Measurements from ENCODE around the gene SHLD1.

The SHLD1 gene

DNA sequence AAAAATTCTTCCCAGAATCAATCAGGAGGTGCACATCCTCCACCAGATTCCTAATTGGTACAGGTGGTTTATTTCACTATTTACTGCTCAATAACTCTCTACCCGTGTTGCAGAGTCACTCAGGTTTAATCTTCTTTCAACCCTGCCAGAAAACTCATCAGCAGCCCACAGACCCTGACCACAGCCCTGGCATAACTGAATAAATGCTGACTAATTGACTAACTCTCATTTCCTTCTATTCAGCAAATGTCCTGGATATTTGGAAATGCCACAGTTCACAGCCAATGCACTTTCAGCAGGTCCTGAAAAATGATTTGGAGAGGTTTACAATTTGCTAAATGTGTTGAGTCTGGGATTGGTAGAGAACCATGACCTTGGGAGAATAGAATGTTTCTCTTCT lies 137.8 kb downstream of the SHLD1 start:
- no peak for DNase-seq (ENCODE audit: low read depth in 2 of 3, low spot score in 2 of 3)

DNA sequence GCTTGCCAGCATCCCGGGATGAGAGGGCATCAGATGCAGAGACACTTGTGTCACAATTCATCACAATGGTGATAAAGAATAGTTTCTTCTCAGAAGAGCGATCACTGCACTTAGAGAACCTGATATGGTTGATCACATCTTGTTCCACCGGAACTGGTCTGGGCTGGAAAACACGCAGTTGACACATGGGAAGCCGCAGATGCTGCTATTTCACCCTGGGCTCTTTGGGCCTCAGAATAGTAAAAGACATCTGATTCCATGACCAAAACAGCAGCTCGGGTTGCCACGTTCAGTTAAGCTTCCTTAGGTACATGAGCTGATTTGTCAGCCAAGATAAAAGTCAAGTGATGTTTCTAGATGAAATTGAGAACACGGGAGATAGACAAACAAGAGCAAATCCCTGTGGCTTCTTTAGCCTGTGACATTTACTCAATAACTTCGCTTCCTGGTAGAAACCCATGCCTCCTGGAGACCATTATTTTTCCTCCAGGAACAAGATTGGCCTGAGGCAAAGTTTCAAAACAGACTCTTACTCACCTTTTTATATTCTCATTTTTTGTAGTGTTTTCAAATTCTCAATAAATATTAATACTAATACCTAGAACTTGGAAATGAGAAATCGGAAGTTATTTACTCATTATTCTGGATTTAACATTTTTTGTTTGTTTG lies 140.7 kb downstream of the SHLD1 start:
- no peak for DNase-seq (ENCODE audit: low read depth in 2 of 3, low spot score in 2 of 3)

DNA sequence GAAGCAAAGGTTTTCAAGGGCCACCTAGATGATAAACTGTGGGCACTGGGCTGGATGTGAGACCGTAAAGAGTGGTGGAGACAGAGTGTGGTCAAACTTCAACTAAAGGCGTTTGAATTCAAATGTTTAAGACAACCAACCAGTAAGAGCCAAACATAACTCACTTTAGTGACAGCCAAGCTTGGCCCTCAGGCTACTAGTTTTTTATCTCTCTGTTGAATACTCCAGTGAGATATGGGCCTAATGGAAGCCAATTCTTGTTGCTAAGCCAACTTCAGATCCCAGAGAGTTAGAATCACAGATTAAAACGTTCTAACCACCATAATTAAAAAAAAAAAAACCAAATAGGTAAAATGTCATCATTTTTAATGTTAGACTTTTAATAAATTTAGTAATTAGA lies 142.9 kb downstream of the SHLD1 start:
- no peak for DNase-seq (ENCODE audit: low read depth in 2 of 3, low spot score in 2 of 3)

DNA sequence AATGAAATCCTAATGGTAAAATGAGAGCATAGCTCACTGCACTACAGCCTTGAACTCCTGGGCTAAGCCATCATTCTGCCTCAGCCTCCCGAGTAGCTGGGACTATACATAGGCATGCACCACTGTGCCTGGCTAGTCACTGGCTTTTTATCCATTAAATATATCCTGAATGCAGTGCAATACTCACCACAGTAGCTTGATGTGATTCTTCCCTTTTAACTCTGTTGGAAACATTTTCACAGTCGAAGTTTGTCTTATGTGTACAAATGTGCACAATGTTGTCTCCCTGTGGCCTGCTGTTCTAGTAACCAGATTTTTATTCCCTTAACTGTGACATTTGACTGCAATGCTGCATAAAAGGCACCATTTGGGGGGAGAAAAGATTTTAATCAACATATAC lies 143.4 kb downstream of the SHLD1 start:
- no peak for DNase-seq (ENCODE audit: low read depth in 2 of 3, low spot score in 2 of 3)

DNA sequence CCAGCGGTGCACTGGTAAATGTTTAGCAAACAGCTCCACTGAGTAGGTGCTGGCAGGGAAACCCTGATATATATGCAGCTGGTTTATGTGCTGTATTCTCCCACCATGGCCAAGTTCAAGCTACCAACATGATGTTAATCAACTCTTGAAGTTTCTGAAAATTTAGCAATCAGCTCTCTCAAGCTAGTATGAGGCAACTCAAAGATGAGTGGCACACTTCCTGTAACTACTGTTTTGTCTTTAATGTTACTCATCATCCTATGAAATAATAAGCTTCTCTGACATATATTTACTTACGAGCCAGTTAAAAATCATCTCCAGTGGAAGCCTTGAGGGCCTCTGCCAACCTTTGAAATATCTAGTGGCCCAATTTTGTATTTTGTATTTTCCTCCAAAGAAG lies 145.4 kb downstream of the SHLD1 start:
- no peak for DNase-seq (ENCODE audit: low read depth in 2 of 3, low spot score in 2 of 3)

DNA sequence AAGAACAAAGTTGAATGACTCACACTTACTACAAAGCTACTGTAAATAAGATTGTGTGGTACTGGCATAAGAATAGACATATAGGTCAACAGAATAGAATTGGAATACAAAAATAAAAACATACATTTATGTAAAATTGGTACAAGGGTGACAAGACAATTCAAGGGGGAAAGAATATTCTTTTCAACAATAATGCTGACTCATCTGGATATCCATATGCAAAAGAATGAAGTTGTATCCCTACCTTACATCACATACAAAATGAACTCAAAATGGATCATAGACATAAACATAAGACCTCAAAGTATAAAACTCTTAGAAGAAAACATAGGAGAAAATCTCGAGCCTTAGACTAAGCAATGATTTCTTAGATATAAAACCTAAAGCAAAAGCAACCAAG lies 149.2 kb downstream of the SHLD1 start:
- no peak for DNase-seq (ENCODE audit: low read depth in 2 of 3, low spot score in 2 of 3)

DNA sequence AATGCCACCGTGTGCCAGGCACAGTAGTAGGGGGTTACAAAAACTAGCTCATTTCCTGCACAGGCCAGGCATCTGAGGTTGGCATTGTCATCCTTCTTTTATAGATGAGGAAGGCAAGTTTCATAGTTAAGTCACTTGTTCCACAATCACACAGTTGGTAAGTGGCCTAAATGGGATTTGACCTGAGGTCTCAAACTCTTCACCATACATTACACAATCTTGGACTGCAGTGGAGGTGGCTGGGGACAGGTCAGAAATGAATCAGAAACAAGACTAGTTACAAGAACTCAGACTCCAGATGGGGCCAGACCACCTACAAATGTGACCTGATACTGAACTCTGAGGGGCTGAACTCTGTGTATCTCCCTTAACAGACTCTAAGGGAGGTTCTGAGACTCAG lies 150.7 kb downstream of the SHLD1 start:
- no peak for DNase-seq (ENCODE audit: low read depth in 2 of 3, low spot score in 2 of 3)

DNA sequence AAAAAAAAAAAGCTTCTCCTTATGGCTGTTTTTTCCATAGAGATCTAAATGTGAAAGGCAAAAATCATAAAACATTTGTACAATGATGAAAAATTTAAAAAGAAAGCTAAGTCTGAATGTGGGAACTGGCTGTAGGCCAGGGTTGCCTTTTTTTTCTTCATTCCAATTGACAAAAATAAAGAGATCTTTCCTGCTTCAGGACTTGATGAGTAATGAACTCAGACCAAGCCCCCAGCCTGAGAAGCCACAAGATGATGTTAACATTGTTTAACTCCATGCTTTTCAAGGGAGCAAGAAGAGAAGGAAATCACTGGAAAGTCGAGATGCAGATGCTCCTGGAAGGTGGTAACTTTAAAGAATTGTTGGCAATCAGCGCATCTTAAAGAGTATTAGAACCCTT lies 158.8 kb downstream of the SHLD1 start:
- no peak for DNase-seq (ENCODE audit: low read depth in 2 of 3, low spot score in 2 of 3)

DNA sequence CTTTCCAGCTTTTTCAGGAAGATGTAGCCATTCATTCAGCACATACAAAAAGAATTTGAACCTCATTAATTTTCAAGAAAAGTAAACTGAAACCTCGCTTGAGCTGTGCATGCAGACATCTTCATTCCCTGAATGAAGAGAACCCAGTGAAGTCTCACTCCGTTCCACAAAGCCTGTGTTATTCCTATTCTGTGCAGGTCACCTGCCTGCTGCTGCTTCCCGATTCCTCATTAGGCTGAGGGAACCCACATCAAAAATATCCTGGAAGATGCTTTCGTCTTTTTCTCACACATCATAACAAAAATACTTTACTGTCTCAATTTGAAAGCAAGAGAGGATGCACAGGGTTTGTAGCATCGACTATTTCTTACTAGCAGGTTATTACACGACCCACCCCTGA lies 160.0 kb downstream of the SHLD1 start:
- no peak for DNase-seq (ENCODE audit: low read depth in 2 of 3, low spot score in 2 of 3)

DNA sequence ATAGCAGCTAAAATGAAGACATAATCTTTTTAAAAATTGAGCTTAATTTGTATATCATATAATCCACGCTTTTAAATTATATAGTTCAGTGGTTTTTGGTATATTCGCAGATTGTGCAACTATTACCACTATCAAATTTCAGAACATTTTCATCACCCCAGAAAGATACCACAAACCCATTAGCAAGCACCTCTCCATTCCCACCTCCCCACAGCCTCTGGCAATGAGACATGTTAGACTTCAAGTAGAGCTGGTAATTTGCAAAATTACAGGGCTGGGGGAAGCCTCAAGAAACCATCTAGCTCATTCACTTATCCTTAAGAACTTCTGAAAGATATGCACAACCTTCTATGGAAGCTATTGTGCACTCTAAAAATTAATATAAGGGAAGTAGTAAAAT lies 163.0 kb downstream of the SHLD1 start:
- DNase-seq (ENCODE audit: low read depth in 2 of 3, low spot score in 2 of 3), result no peak

Measured in activated CD8-positive, alpha-beta memory T cell treated with anti-CD3 and anti-CD28 coated beads for 48 hours (primary cell).